Fibroblast of the aortic adventitia (primary cell): ENCODE results near the gene FOXK2. TPM values are rescaled to one million over a fixed set of nuclear protein-coding genes. Genes with fewer than 3 reads are reported as not detected.
A peak's percentile ranks its signal among the peaks of the same experiment; 100 is the strongest.

Experiments used
- DNase-seq: peaks from one replicate; pipeline ENCODE4 v3.0.0-alpha.2; 2010; ENCODE audit warnings: low read depth
- H3K4me3 ChIP-seq: 2 replicates; pipeline ENCODE4 v1.5.1; 2011; ENCODE audit warnings: low read depth, mild to moderate bottlenecking, control low read depth, low read length, moderate library complexity
- total RNA-seq: library from RNA; depleted of rRNA; stranded (reverse); fragments of >200 nt; gene quantifications from 2 replicates; pipeline ENCODE4 v1.2.3, GENCODE V29; 2012; ENCODE audit warnings: low replicate concordance
- TF ChIP-seq, protein P1 (sequence below): IDR thresholded peaks from 2 replicates; pipeline ENCODE4 v1.5.1; 2011; ENCODE audit warnings: mild to moderate bottlenecking, low read length, control low read depth, inconsistent platforms; ENCODE audit not compliant: insufficient read depth

Gene FOXK2
- total RNA-seq, 1 donor: 28.2 TPM

DNA sequence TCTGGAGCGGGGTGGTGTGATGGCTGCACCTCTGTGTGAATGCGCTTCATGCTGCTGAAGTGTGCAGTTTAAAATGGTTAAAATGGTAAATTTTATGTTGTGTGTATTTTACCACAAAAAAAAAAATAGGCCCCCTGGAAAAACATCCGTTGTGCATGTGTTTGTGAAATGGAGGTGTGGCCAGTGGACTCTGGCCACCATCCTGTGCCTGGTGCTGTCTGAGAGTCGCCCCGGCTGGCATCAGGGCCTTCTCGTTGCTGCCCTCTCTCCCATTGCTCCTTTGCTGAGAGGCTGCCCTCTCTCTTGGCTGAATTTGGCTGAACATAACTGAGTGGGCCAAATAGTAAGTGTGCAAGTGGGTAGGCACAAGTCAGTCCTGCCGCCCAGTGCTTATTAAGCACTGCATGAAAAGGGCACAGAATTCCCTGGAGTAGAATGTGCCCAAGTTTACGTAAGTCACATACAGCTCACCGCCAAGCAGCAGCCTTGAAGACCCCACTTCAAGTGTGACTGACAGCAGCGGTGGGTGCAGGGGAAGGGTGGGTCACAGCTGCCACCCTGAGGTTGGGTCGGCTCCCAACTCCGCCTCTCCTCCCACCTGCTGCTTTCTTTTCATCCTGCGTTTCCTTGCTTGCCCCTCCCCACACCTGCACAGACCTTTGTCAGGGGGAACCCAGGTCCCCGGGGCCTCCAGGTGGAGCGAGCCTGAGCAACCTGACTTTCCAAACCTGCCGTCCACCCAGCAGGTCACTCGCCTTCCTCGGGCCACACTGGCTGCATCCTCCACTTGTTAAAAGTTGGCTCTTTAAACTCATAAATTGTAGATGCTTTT lies 46.8 kb downstream of the FOXK2 start:
- DNase-seq: no peak
- TF ChIP-seq, protein P1, sequence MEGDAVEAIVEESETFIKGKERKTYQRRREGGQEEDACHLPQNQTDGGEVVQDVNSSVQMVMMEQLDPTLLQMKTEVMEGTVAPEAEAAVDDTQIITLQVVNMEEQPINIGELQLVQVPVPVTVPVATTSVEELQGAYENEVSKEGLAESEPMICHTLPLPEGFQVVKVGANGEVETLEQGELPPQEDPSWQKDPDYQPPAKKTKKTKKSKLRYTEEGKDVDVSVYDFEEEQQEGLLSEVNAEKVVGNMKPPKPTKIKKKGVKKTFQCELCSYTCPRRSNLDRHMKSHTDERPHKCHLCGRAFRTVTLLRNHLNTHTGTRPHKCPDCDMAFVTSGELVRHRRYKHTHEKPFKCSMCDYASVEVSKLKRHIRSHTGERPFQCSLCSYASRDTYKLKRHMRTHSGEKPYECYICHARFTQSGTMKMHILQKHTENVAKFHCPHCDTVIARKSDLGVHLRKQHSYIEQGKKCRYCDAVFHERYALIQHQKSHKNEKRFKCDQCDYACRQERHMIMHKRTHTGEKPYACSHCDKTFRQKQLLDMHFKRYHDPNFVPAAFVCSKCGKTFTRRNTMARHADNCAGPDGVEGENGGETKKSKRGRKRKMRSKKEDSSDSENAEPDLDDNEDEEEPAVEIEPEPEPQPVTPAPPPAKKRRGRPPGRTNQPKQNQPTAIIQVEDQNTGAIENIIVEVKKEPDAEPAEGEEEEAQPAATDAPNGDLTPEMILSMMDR: no peak

DNA sequence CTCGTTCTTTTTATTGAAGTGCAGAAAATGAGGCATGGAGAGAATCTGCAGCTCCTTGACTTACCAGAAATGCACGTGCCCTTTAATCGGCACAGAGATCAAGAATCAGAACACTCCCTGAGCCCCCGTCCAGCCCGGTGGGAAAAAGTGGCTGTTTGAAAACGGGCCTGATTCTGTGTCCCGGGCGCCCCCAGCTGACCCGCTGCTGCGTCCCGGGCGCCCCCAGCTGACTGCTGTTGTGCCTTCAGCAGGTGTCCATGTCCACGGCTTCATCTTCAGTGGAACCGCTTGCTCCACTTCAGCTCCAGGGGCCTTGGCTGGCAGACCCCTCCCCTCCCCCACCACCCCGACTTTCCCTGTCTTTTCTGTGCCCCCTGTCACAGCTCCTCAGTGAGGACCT lies 47.8 kb downstream of the FOXK2 start:
- DNase-seq: no peak
- no peak overlapping the region for H3K4me3 ChIP-seq
- TF ChIP-seq, protein P1: no peak

More for the DNA sequence above, 46.8 kb downstream of the FOXK2 start:
- H3K4me3 ChIP-seq: no peak overlapping the region

DNA sequence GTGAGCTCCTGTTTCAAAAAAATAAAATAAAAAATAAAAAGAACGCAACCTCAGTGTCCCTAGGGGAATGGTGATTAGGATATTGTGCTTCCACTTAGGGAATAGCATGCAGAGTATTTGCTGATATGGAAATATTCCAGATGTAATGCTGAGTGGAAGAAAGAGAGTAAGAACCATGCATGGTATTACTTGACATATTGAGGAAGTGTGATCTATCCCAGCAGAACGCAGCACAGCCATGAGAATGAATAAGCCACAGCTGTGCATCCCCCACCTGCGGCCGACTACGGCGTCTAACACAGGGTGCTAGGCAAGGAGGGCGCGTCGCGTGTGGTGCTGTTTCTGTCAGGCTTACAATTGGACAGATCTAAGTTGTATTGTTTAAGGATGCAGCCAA lies 49.5 kb downstream of the FOXK2 start:
- TF ChIP-seq, protein P1: no peak
- DNase-seq: peak; percentile 69
- H3K4me3 ChIP-seq: no peak overlapping the region

DNA sequence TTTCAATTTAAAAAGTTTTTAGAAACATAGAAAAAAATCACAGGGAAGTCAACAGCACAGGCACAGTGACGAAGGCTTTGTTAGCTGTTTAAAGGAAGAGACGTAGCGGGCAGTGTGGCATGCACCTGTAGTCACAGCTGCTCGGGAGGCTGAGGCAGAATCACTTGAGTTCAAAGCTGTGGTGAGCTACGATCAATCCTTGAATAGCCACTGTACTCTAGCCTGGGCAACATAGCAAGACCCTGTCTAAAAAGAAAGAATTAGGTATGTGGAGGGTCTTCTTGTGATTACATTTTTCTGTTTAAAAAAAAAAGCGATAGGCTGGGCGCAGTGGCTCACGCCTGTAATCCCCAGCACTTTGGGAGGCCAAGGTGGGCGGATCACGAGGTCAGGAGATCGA lies 50.1 kb downstream of the FOXK2 start:
- no peak for DNase-seq
- TF ChIP-seq, protein P1: no peak
- H3K4me3 ChIP-seq: no peak overlapping the region

DNA sequence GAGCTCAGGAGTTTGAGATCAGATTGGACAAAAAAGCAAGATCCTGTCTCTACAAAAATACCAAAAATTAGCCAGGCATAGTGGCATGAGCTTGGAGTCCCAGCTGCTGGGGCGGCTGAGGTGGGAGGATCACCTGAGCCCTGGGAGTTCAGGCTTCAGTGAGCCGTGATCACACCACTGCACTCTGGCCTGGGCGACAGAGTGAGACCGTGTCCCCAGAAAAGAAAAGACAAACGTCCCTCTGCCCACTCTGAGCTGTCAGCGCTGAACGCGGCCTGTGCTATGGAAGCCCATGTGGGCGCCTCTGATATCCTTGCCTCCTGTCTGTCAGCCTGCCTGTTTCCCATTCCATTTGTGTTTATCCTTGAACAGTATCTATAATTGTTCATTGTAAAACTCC lies 50.7 kb downstream of the FOXK2 start:
- TF ChIP-seq, protein P1: no peak
- DNase-seq: no peak

DNA sequence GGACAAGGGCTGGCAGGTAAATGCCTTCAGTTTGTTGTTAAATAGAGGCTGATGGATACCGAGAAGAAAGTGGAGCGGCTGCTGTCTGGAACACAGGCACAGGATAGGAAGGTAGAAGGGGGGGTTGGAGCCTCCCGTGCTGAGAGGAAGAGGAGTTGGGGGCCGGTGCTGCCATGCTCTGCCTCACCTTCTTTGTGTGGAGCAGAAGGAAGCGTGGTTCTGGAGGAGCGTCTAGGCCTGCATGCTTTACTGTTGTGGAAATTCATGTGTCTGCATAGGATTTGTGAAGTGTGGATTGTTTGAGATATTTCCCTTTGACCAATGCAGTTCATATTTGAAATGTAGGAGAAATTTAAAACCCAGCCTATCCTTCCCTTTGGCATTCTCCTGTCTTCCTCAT lies 52.3 kb downstream of the FOXK2 start:
- no peak for DNase-seq
- TF ChIP-seq, protein P1: no peak
- no peak overlapping the region for H3K4me3 ChIP-seq

More for the DNA sequence above, 50.7 kb downstream of the FOXK2 start:
- no peak overlapping the region for H3K4me3 ChIP-seq
